Fibroblast of the aortic adventitia (primary cell): ENCODE measurements around the gene BRD3. TPM values are rescaled to one million over a fixed set of nuclear protein-coding genes. Genes with fewer than 3 reads are reported as not detected.

Source experiments
- DNase-seq: peaks from one replicate; pipeline ENCODE4 v3.0.0-alpha.2; 2010; ENCODE audit warnings: low read depth
- H3K4me3 ChIP-seq: 2 replicates; pipeline ENCODE4 v1.5.1; 2011; ENCODE audit warnings: low read depth, mild to moderate bottlenecking, control low read depth, low read length, moderate library complexity
- CTCF ChIP-seq: IDR thresholded peaks from 2 replicates; pipeline ENCODE4 v1.5.1; 2011; ENCODE audit warnings: mild to moderate bottlenecking, low read length, control low read depth, inconsistent platforms; ENCODE audit not compliant: insufficient read depth
- total RNA-seq: library from RNA; depleted of rRNA; stranded (reverse); fragments of >200 nt; gene quantifications from 2 replicates; pipeline ENCODE4 v1.2.3, GENCODE V29; 2012; ENCODE audit warnings: low replicate concordance

Gene BRD3
- total RNA-seq, 1 donor = 7.4 TPM

GRCh38 chr9:134037641-134038040 lies 30.2 kb downstream of the BRD3 start:
- no peak overlapping the region for H3K4me3 ChIP-seq
- TF ChIP-seq CTCF = no peak
- DNase-seq = no peak

- no peak for DNase-seq
- TF ChIP-seq CTCF = no peak
- no peak overlapping the region for H3K4me3 ChIP-seq
These were observed 31.7 kb downstream of the BRD3 start for GRCh38 chr9:134036130-134036529.

- no peak for TF ChIP-seq CTCF
- no peak overlapping the region for H3K4me3 ChIP-seq
- no peak for DNase-seq
These were observed 32.5 kb downstream of the BRD3 start for GRCh38 chr9:134035041-134036039.

GRCh38 chr9:134034215-134035040 lies 33.4 kb downstream of the BRD3 start:
- DNase-seq = no peak
- no peak for TF ChIP-seq CTCF

GRCh38 chr9:134033516-134034214 lies 34.2 kb downstream of the BRD3 start:
- no peak for TF ChIP-seq CTCF
- no peak overlapping the region for H3K4me3 ChIP-seq

More at GRCh38 chr9:134034215-134035040, 33.4 kb downstream of the BRD3 start:
- no peak overlapping the region for H3K4me3 ChIP-seq

More at GRCh38 chr9:134033516-134034214, 34.2 kb downstream of the BRD3 start:
- DNase-seq = no peak
